GM12872 (cell line): Measurements from ENCODE around the gene MECR.

Experiments used
- CTCF ChIP-seq: IDR thresholded peaks from 3 replicates; pipeline ENCODE4 v1.5.1; 2011; ENCODE audit warnings: low read depth, mild to moderate bottlenecking, low read length, moderate library complexity; ENCODE audit not compliant: insufficient read depth

Gene MECR

DNA sequence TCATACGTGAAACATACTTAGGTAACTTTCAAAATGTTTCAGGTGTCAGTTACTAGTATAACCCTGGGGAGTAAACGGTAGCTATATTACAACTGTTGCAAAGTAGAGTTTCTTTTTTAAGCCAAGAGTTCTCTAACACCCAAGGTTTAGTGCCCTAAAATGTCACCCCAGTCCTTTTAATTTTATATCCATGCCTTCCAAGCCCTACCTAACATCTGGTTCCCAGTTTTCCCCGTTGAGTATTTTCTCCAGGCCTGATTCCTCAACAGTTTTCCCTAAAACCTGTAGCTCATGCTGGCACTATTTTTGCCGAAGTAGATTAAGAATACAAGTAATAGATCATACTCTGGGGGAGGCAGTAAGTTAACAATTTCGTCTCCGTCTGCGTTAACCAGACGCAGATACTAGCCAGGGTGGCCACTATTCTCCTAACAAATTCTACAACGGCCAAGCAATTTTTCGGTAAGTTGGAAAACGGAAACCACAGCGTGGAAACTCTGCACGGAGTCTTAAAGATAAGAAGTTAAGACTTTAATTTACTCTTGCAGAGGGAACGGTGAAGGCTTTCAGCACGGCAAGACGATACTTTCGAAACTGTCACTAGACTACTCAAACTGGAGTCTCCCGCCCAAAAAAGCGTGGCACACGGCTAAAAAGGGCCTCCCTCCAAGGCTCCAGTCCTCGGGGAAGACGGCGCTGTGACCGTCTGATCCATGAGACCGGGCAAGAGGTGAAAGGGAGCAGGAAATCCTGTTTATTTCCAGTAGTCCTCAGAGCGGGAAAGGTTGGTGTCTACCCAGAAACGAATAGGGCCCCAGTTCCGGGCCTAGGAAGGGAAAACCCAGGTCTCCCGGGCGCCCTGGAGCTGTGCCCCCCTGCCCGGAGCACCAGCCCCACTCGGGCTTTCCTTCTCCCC lies 50.0 kb downstream of the MECR start:
- no peak for TF ChIP-seq CTCF

DNA sequence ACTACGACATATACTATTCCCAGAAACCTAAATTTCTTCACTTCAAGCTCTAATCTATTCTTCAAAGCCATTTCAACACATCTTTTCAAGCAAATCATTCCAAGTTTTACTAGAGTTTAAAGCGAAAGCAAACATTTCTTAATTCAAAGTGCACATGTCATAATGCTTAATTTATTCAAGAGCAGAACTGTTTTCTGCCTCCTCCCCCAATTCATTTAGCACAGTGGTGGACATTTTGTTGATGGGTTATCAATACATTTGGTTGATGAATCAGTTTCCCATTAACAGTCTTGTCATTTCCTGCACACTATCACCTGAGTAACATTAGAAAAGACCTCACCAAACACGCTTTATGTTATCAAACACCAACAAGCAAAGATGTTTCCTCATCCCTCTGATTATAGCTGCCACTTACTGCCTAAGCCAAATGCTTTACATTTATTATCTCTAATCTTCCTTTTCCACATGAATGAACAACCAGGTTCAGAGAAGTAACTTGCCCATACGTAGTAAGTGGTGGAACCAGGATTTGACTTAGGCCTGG lies 51.0 kb downstream of the MECR start:
- TF ChIP-seq CTCF: no peak

- no peak for TF ChIP-seq CTCF
Measured at GRCh38 chr1:29177022-29177705, 53.6 kb downstream of the MECR start.

GRCh38 chr1:29176576-29176975 lies 54.2 kb downstream of the MECR start:
- TF ChIP-seq CTCF: no peak

DNA sequence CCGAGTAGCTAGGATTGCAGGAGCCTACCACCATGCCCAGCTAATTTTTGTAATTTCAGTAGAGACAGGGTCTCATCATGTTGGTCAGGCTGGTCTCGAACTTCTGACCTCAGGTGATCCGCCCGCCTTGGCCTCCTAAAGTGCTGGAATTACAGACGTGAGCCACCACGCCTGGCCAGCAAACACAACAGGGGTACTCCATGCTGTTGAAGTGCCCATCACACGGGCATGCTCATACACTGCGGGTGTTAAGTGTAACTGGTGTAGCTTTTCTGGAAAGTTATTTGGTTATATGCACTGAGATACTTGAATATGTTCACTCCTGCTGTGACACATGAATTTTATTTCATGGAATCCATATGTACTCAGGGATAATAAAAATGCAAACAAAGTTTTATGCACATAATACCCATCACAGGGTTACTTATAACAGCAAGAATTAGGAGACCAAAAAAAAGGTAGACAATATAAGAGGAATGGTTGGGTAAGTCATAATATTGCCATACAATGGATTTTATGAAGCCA lies 58.3 kb downstream of the MECR start:
- no peak for TF ChIP-seq CTCF

DNA sequence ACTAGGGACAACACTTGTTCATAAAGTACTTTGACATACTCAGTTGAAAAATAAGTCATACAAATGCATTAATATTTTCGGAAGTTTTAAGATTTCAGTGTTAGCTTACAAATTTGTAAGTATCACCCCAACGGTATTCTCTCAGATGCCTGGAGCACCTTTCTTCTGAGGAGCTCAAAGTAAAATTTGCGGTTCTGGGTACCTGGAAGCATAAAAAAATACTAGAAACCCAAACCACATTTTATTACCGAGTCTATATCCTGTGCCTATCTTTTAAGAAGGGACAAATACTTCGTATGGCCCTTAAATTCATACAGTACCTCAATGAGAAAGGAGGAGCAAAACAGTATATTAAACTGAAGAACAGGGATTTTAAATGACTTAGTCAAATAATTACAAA lies 59.2 kb downstream of the MECR start:
- TF ChIP-seq CTCF: no peak

GRCh38 chr1:29171089-29171488 lies 59.6 kb downstream of the MECR start:
- TF ChIP-seq CTCF: no peak
